Stimulated activated CD4-positive, alpha-beta T cell treated with anti-CD3 and anti-CD28 coated beads, Interleukin-1b, Interleukin-23, amount 100 ng/mL, for 4 hours (primary cell): ENCODE data around the gene CDK8.

Source experiments
- DNase-seq, 2 donors: peaks; one replicate each; pipeline ENCODE4 v3.0.0-alpha.2; 2020; ENCODE audit warnings: low read depth in 2 of 2

Gene CDK8

DNA sequence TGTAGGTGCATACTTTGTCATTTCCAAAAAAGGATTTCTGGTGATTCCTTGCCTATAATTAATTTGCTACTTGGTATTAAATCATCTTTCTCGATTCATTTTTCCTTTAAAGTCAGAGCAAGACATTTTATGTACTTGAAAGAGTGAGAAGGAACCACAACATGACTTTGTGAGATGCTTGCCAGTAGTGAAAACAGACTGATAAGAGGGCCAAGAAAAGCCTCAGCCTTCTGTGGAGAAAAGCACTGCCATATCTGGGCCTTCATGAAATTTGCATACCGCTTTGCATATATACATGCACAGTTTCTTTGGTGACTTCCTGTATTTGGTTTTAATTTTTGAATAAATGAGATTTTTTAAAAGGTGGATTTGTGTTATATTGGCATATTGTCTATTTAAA lies 128.4 kb downstream of the CDK8 start:
- no peak for DNase-seq

DNA sequence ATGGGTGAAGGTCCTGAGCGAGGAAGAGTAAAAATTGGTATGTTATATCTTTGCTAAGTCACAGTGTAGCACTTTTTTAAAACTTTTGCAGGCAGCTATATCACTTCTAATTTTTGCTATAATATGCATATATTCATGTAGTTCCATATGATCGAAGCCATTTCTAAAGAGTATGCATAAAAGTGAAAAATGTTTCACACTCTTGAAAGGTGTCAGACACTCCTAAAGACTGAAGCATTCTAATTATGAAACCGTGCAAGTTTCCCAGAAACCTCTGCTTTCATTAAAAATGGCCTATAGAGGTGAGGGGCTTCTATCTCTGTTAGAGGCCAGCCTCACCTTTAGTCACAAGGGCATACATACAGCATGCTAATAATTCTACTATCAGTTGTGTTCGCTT lies 128.9 kb downstream of the CDK8 start:
- DNase-seq: no peak

DNA sequence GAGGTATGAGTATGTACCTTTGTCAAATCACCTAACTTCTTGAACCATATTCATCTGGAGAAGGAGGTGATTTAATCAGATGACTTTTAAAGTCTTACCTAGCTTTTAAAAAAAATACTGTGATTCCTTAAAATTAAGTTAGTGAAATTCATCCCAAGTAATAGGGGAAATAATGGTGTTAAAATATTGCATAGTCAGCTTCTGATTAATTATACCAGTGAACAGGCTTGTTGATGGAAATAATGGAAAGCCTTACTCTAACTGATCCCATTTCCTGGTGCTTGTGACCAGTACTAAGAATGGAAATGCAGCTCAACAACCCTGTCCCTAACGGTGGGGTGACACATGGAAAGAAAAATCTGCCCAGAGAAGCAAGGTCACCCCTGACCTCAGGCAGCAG lies 130.7 kb downstream of the CDK8 start:
- DNase-seq: no peak

DNA sequence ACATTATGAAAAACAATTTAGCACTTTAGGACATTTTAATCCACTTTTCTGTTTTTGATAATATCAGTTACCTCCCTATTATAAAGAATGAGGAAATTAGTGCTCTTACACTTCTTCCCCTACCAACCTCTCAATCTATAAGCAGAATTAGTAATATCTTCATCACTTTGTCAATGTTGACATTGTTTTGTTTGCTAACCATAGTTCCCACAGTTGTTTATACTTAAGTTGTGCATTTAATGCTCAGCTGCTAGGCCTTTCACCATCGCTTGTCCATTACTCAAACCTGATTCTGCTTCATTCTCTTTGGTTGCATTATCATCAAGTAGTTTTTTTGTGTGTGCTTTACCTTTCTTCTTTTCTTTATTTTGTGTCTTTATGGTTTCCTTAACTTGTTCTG lies 132.1 kb downstream of the CDK8 start:
- no peak for DNase-seq

DNA sequence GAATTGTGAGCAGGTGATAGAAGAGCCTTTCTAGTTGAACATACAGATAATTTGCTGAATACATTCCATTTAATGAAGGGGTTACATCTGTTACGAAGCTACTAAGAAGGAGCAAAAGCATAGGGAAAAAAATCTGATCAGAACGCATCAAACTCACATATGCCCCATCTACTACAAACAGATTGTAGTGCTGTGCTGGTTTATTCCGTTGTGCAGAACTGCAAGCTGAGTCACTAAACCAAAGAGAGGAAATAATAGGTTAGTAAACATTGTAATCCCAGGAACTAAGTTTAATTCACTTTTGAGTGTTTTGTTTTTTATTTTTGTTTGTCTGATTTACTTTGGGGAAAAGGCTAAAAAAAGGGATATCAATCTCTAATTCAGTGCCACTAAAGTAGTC lies 136.3 kb downstream of the CDK8 start:
- no peak for DNase-seq

DNA sequence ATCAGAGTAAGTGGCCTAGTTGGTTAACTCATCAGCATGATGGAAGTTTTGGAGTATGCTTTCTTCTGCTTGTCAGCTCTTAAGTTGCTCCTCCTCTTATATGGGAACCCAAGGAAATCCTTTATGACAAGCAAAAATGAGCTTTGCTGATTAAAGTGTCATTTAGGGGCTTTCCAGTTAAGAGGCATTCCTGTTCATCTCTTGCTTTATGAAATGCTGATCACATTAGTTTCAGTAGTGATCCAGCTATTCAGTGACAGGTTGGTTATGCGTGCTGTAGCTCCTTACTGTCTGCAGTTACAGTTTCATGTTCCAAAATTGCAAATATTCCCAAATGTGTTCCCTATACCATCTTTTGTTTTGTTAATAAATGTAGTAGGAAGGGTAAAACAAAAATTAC lies 146.6 kb downstream of the CDK8 start:
- DNase-seq: no peak

DNA sequence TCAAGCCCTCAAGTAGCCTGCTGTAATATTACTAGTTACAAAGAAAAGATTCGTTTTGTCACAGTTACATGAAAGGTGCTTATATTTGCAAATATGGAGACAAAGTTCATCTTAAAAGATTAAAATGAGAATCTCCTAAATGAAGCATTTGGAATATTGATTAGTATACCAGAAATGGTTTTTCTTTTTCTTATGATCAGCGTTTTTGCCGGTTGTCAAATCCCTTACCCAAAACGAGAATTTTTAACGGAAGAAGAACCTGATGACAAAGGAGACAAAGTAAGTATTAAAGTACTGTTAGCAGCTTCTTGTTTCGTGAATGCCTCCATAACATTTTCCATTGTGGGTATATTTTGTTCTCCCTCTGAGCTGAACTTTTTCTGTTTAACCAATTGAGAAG lies 147.1 kb downstream of the CDK8 start:
- no peak for DNase-seq

DNA sequence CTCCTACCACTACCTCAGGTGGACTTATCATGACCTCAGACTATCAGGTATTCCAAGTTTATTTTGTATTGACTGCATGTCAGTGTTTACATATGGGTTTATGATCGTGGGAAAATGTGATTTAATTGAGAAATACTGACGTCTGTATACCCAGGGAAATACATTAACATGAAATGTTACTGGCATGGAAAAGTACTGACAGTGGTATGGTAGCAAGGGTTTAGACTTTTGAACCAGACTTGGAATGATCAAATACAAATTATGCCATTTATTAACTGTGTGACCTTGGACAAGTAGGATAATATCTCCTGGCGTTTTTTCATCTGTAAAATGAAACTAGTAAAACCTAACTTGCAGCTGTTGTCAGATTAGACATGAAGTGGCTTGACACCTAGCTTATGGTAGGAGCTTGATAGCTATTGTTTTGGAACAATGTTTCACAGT lies 147.7 kb downstream of the CDK8 start:
- DNase-seq: no peak

DNA sequence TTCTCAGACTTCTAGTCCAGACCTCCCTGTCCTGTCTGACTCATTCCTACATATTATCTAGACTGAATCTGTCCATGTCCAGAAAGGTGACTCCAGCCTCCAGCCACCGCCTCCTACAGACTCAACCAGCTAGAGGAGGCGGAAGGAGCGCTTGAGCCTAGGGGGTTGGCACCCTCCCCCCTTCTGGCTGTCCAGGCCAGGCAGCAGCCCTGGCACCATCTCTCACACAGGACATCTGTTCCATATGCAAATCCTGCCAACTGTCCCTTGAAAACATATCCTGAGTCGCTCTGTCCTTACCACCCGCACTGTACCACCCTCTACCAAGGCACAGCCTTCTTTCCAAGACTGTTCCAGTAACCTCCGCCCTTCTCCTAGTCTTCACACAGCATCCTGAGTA lies 152.9 kb downstream of the CDK8 start:
- DNase-seq: no peak

DNA sequence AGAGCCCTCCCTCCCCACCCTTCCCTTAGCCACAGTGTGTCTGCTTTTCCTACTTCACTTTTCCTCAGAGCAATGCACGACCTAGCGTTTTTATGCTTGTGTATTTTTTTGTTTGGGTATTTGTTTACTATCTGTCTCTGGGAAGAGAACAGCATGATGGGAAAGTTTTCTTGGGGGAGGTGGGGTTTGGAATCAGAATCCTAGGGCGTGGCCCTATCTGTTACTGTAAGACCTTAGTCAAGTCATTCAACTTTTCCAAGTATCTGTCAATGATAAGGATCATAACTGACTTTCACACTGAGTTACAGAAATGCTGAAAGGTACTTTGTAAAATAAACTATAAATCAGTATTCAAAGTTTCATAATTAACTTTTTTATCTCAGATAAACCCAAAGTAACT lies 157.3 kb downstream of the CDK8 start:
- no peak for DNase-seq

DNA sequence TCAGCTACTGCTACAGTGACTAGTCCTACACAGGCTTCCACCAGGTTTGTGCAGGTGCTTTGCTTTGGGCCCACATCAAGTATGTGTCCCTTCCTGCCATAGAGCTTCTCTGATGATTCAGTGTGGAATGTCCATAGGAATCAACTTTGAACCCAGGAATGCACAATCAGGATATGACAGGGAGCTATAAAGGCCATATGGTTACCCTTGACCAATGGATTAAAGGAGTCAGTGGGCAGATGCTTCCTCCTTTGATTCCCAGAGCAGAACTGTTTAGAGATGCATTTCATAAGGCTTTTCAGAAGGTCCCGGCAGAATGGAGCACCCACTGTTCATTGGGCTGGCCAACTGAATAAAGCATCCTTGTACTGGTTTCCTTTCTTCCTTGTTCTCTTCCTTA lies 158.3 kb downstream of the CDK8 start:
- no peak for DNase-seq

DNA sequence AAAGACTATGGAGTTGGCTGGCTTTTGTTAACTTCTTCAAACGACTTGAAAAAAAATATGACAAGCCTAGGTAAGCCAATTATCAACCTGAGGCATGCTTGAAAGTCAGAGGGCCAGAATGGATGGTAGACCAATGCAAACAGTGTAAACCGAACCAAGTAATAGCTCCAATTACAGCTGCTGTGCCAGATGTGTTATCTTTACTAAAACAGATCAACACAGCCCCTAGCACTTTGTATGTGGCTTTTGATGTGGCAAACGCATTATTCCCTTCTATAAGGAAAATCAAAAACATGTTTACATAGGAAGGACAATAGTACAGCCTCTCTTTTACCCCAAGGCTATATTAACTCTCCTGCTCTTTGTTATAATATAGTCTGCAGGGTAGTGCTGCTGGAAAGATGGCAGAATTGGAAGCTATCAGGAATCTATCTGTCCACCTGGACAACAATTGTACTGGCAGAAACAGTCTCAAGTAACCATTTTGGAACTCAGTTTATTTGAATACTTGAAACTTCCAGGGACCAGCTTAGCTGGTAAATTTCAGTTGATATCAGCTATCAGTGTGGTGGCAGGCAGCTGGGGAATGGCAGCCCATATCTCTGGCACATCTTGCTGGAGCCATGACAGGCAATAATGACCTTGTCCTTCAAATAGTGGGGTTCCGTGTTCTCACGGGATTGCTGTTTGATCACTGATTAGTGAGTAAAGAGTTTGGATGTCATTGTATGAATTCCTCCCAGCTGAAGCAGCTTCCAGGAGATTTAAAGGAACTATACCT lies 159.2 kb downstream of the CDK8 start:
- no peak for DNase-seq

DNA sequence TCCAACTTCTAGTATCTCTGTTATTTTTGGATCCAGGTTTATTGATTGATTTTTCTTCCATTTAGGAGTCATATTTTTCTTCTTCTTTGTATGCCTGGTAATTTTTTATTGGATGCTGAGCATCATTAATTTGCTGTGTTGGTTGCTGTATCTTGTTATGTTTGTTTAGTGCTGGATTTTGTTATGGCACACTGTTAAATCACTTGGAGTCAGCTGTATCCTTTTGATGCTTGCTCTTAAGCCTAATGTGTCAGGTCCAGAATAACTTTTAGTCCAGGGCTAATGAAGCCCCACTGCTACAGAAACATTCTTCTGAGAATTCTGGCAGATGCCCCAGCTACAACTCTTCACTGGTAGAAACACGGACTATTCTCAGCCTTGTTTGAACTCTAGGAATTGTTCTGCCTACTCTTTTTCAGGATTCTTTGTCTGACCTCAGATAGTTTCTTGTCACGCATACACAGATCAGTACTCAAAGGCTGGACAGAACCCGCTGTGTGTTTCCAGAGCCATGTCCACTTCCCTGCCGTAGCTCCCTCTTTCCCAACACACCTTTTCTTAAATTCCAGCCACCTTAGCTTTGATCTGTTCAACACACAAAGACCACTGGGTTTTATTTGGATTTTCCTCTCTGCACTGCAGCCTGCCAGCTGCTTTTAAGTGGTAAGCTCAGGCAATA lies 166.5 kb downstream of the CDK8 start:
- no peak for DNase-seq

DNA sequence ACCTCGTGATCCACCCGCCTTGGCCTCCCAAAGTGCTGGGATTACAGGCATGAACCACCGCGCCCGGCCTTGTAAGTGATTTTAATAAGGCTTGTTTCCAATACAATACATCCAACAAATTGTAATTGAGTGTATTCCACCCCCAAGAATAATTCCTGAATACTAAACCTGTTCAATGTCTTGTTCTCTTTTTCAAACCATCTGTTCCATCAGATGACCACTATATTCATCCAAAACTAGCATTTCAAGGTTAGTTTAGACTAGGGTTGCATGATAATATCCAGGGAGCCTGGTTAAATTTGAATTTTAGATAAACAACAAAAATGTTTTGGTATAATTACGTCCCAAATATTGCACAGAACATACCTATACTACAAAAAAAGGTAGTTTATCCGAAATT lies 168.1 kb downstream of the CDK8 start:
- DNase-seq: no peak

DNA sequence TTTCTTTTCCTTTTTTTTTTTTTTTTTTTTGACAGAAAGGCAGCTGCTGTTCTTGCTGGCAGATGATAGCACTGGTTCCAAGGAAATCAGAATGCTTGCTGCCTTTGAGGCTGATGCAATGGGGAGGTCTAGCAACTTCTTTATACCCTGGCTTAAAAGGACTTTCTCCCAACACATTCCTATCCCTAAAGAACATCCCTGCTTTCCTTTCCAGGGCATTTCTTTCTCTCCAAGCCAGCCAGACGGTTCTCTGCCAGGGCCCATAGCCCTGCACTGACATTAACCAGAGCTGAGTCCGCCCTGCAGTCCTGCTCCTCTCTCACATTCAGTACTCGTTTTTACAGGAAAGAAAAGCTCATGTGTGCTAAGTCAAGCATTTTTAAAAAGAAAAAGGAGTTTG lies 169.7 kb downstream of the CDK8 start:
- no peak for DNase-seq

DNA sequence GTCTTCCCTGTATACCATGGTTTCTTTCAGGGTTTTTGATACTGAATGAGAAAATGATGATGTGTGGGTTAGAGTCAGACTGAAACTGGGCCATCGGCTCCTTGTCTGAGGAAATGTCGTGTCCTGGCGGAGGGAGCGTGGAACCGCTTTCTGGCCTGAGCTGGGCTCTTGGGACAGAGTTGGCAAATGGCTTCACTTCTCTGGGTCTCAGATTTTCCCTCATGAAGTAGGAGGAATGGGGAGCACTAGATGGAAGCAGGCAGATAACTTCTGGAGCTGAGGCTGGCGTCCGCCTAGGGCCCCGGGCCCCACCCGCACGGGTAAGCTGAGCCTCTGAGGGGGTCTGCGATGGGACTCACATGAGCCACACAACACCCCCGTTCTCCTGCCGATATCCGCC lies 170.3 kb downstream of the CDK8 start:
- DNase-seq: no peak

DNA sequence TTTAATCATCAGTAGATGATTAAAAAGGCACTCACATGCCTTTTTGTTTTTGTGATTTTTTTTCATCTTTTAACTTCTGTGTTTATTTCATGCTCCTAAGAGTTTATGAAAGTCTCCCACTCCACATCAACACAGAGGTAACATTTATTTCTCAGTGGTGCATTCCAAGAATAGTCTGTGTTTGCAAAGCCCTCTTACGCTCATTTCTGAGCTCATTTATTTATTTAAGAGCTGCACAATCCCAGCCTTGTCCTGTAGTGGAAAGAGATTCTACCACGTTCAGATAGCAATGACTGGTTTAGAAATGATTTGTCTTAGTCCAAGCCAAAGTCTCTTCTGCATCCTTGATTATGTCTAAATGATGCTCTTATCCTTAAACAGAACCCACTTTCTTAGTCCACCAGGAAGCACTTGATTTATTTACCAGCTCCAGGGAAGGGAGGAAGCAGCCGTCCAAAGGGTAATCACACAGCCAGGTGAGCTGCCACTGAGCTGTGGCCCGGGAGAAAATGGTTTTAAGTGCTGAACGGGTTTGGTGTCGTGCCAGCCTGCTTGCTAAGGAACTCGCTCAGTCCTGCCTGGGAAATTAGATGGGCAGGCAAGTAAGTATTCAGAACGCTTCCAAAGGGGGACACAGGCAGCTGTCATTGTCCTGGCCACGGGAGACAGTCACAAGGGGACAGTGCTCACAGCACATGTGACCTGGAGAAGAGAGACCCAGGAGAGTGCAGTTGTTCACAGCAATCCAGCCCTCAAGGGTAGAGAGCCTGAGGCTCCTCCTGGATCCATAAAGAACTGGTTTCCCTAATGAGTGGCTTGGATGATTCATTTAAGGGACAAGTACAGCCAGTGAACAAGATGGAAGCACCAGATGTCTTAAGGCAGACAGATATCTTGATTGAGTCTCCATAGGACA lies 171.8 kb downstream of the CDK8 start:
- no peak for DNase-seq

DNA sequence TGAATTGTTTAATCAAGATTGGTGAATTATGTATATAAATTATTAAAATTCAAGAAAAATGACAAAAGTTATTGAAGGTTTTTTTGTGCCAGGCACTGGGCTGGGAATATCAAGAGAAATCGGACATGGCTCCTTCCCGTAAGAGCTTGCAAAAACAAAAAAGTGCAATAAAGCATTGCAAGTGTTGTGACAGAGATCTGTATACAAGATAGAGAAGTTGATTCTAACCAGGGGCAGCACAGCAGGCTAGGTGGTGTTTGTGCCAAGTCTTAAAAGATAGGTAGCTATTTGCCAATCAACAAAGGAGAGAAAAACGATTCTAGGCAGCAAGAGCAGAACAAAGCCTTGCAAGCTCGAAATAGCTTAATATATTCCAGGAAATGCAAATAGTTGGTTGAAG lies 179.8 kb downstream of the CDK8 start:
- no peak for DNase-seq

DNA sequence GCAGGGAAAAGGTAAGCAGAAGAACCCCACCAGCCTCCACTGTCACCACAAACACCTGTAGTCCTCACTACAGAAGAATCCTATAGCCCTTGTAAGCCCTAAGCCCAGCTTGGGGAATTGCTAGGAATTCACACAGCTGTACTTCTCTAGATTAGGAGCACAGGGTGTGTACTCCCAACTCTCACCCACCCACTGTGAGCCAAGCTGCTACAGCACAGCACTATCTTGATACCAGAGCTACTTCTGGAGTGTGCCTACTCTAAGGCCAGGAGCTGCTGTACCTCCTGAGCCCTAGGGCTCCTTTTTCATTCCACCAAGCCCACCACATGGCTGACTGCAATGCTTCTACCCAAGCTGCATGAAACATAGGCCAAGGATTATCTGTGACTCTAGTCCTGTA lies 181.2 kb downstream of the CDK8 start:
- DNase-seq: no peak

DNA sequence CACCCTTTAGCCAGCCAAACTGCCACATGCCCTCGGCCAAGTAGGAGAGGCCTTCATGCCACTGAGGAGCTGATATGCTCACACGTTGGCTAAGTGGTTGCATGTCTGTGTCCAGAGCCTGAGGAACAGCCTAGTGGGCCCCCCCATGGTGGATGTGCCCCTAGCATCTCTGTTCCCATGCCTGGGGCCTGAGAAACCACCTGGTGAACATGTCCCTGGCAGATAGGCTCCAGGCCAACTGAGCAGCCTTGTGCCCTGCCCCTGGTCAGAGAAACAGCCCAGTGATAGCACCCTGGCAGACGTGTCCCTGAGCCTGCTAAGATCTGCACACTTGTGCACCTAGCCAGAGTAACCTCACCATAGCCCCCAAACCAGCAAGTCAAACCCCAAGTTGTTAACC lies 181.7 kb downstream of the CDK8 start:
- no peak for DNase-seq

DNA sequence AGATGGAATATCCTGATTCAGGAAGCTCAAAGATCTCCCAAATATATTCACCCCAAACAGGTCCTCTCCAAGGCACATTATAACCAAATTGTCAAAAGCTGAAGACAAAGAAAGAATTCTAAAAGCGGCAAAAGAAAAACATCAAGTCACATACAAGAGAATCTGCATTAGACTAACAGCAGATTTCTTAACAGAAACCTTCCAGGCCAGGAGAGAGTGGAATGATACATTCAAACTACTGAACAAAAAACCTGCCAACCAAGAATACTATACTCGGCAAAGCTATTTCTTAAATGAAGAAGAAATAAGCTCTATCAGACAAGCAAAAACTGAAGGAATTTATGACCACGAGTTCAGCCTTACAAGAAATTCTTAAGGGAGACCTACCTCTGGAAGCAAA lies 183.0 kb downstream of the CDK8 start:
- DNase-seq: no peak

DNA sequence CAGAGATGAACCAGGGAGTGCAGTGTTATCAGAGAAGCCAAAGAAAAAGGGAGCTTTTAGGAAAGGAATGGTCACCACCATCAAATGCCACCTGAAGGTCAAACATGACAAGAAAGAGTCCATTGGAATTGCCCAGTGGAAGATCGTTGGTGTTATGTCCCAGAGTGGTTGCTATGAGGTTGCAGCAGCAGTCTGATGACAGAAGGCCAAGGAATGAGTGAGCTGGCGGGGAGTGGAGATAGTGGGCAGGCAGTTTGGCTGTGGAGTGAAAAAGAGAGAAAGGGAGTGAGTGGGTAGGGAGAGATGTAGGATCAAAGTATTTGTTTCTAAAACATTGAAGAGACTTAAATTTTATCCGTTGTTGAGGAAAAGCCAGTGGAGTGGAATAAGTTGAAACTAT lies 186.2 kb downstream of the CDK8 start:
- DNase-seq: no peak

DNA sequence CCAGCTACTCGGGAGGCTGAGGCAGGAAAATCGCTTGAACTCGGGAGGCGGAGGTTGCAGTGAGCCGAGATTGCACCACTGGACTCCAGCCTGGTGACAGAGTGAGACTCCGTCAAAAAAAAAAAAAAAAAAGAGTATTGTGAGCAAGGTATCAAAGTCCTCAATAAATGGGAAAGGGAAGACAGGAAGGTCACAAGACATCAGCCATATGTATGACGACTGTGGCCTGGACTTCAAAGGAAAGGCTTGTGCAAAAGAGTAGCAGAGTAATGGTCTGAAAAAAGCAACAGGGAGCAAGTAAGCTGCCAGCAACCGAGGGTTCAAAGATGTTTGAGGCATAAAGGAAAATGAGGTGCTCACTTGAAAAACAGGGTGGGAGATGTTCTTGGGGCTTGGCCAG lies 187.5 kb downstream of the CDK8 start:
- no peak for DNase-seq
